ENCODE data around the gene RSL24D1.

RSL24D1 gene

GRCh38 chr15:55235546-55236036 is 38.9 kb upstream of the RSL24D1 start:
- H3K27me3 ChIP-seq (ENCODE audit: insufficient read depth, low read length), result no peaks in the 10 kb centered on the region
- no peak overlapping the region for H2BK120ac ChIP-seq (ENCODE audit: insufficient read depth, low read length, poor library complexity)
- H3K4me2 ChIP-seq (ENCODE audit: low read length), result no peak overlapping the region
- H4K91ac ChIP-seq (ENCODE audit: low read depth, low read length), result no peak overlapping the region
- no peaks in the 10 kb centered on the region for H3K9me3 ChIP-seq (ENCODE audit: insufficient read depth, low read depth, low read length)
- no peak overlapping the region for H2BK5ac ChIP-seq (ENCODE audit: low read depth, low read length, poor library complexity)
- no peak overlapping the region for H2AK5ac ChIP-seq (ENCODE audit: low read length)
- no peak overlapping the region for H3K4me3 ChIP-seq (ENCODE audit: low read depth, low read length)
- no peak overlapping the region for H4K8ac ChIP-seq (ENCODE audit: low read depth, low read length)
- no peaks in the 10 kb centered on the region for H3K79me1 ChIP-seq (ENCODE audit: low read length)
- no peak overlapping the region for H3K9ac ChIP-seq (ENCODE audit: low read length)
- no peak overlapping the region for H3K4ac ChIP-seq (ENCODE audit: low read depth, low read length)
- H3K4me1 ChIP-seq (ENCODE audit: control insufficient read depth in 1 of 2, insufficient read depth in 2 of 2, low read length in 2 of 2), result no peaks in the 10 kb centered on the region
- no peak for DNase-seq
- no peak overlapping the region for H3K14ac ChIP-seq (ENCODE audit: low read length)
- H3K36me3 ChIP-seq (ENCODE audit: control insufficient read depth in 1 of 2, insufficient read depth in 2 of 2, low read length in 2 of 2), result no peaks in the 10 kb centered on the region
- no peaks in the 10 kb centered on the region for H3K79me2 ChIP-seq (ENCODE audit: control insufficient read depth, insufficient read depth, low read length, poor library complexity)
- H4K12ac ChIP-seq (ENCODE audit: low read depth, low read length), result no peak overlapping the region
- no peak overlapping the region for H2BK12ac ChIP-seq (ENCODE audit: low read length)
- H3K23ac ChIP-seq (ENCODE audit: low read length), result no peak overlapping the region
- H3K18ac ChIP-seq (ENCODE audit: low read length), result no peak overlapping the region
- H2AFZ ChIP-seq (ENCODE audit: insufficient read depth, low read length, poor library complexity), result no peak overlapping the region
- WGBS (ENCODE audit: extremely low coverage, insufficient coverage, insufficient read length), result no CpG with 5 or more reads among the region's 4 CpGs
- no peak overlapping the region for H3K27ac ChIP-seq (ENCODE audit: low read depth, low read length)

GRCh38 chr15:55234800-55235104 is 38.0 kb upstream of the RSL24D1 start:
- no peaks in the 10 kb centered on the region for H3K36me3 ChIP-seq (ENCODE audit: control insufficient read depth in 1 of 2, insufficient read depth in 2 of 2, low read length in 2 of 2)
- no peak overlapping the region for H3K4me2 ChIP-seq (ENCODE audit: low read length)
- DNase-seq, result no peak
- no peak overlapping the region for H3K23ac ChIP-seq (ENCODE audit: low read length)
- no peaks in the 10 kb centered on the region for H3K27me3 ChIP-seq (ENCODE audit: insufficient read depth, low read length)
- H2AFZ ChIP-seq (ENCODE audit: insufficient read depth, low read length, poor library complexity), result no peak overlapping the region
- H3K9me3 ChIP-seq (ENCODE audit: insufficient read depth, low read depth, low read length), result no peaks in the 10 kb centered on the region
- no peak overlapping the region for H4K91ac ChIP-seq (ENCODE audit: low read depth, low read length)
- no peak overlapping the region for H3K18ac ChIP-seq (ENCODE audit: low read length)
- no peak overlapping the region for H3K4ac ChIP-seq (ENCODE audit: low read depth, low read length)
- no peak overlapping the region for H4K12ac ChIP-seq (ENCODE audit: low read depth, low read length)
- H3K4me3 ChIP-seq (ENCODE audit: low read depth, low read length), result no peak overlapping the region
- H4K8ac ChIP-seq (ENCODE audit: low read depth, low read length), result no peak overlapping the region
- WGBS (ENCODE audit: extremely low coverage, insufficient coverage, insufficient read length), result no CpG with 5 or more reads among the region's 1 CpG
- H3K9ac ChIP-seq (ENCODE audit: low read length), result no peak overlapping the region
- no peaks in the 10 kb centered on the region for H3K79me1 ChIP-seq (ENCODE audit: low read length)
- no peak overlapping the region for H2BK5ac ChIP-seq (ENCODE audit: low read depth, low read length, poor library complexity)
- no peak overlapping the region for H2BK12ac ChIP-seq (ENCODE audit: low read length)
- H3K14ac ChIP-seq (ENCODE audit: low read length), result no peak overlapping the region
- no peaks in the 10 kb centered on the region for H3K4me1 ChIP-seq (ENCODE audit: control insufficient read depth in 1 of 2, insufficient read depth in 2 of 2, low read length in 2 of 2)
- no peak overlapping the region for H2AK5ac ChIP-seq (ENCODE audit: low read length)
- H3K79me2 ChIP-seq (ENCODE audit: control insufficient read depth, insufficient read depth, low read length, poor library complexity), result no peaks in the 10 kb centered on the region
- no peak overlapping the region for H3K27ac ChIP-seq (ENCODE audit: low read depth, low read length)
- no peak overlapping the region for H2BK120ac ChIP-seq (ENCODE audit: insufficient read depth, low read length, poor library complexity)

- no peak overlapping the region for H3K9ac ChIP-seq (ENCODE audit: low read length)
- no peak overlapping the region for H3K18ac ChIP-seq (ENCODE audit: low read length)
- no CpG with 5 or more reads among the region's 2 CpGs for WGBS (ENCODE audit: extremely low coverage, insufficient coverage, insufficient read length)
Observed at GRCh38 chr15:55234104-55234799, 37.5 kb upstream of the RSL24D1 start.

GRCh38 chr15:55231455-55231854 is 34.7 kb upstream of the RSL24D1 start:
- no peak overlapping the region for H2AFZ ChIP-seq (ENCODE audit: insufficient read depth, low read length, poor library complexity)
- WGBS (ENCODE audit: extremely low coverage, insufficient coverage, insufficient read length), result no CpG with 5 or more reads among the region's 1 CpG
- H3K27me3 ChIP-seq (ENCODE audit: insufficient read depth, low read length), result no peaks in the 10 kb centered on the region
- H2BK5ac ChIP-seq (ENCODE audit: low read depth, low read length, poor library complexity), result no peak overlapping the region
- H3K4me1 ChIP-seq (ENCODE audit: control insufficient read depth in 1 of 2, insufficient read depth in 2 of 2, low read length in 2 of 2), result no peaks in the 10 kb centered on the region
- H3K79me1 ChIP-seq (ENCODE audit: low read length), result no peaks in the 10 kb centered on the region
- no peak overlapping the region for H4K12ac ChIP-seq (ENCODE audit: low read depth, low read length)
- H4K8ac ChIP-seq (ENCODE audit: low read depth, low read length), result no peak overlapping the region
- H3K79me2 ChIP-seq (ENCODE audit: control insufficient read depth, insufficient read depth, low read length, poor library complexity), result no peaks in the 10 kb centered on the region
- no peak overlapping the region for H3K9ac ChIP-seq (ENCODE audit: low read length)
- H3K4me2 ChIP-seq (ENCODE audit: low read length), result no peak overlapping the region
- H4K91ac ChIP-seq (ENCODE audit: low read depth, low read length), result no peak overlapping the region
- DNase-seq, result no peak
- no peak overlapping the region for H3K4ac ChIP-seq (ENCODE audit: low read depth, low read length)
- H3K27ac ChIP-seq (ENCODE audit: low read depth, low read length), result no peak overlapping the region
- no peaks in the 10 kb centered on the region for H3K9me3 ChIP-seq (ENCODE audit: insufficient read depth, low read depth, low read length)
- H2AK5ac ChIP-seq (ENCODE audit: low read length), result no peak overlapping the region
- H3K14ac ChIP-seq (ENCODE audit: low read length), result no peak overlapping the region
- H3K23ac ChIP-seq (ENCODE audit: low read length), result no peak overlapping the region
- H3K36me3 ChIP-seq (ENCODE audit: control insufficient read depth in 1 of 2, insufficient read depth in 2 of 2, low read length in 2 of 2), result no peaks in the 10 kb centered on the region
- H3K18ac ChIP-seq (ENCODE audit: low read length), result no peak overlapping the region
- no peak overlapping the region for H3K4me3 ChIP-seq (ENCODE audit: low read depth, low read length)
- H2BK12ac ChIP-seq (ENCODE audit: low read length), result no peak overlapping the region
- H2BK120ac ChIP-seq (ENCODE audit: insufficient read depth, low read length, poor library complexity), result no peak overlapping the region

More at GRCh38 chr15:55234104-55234799, 37.5 kb upstream of the RSL24D1 start:
- Histone ChIP-seq H2BK120ac (ENCODE audit: insufficient read depth, low read length, poor library complexity) (no peak overlapping the region), H2AK5ac (ENCODE audit: low read length) (no peak overlapping the region), H3K4ac (ENCODE audit: low read depth, low read length) (no peak overlapping the region), H2AFZ (ENCODE audit: insufficient read depth, low read length, poor library complexity) (no peak overlapping the region), H3K36me3 (ENCODE audit: control insufficient read depth in 1 of 2, insufficient read depth in 2 of 2, low read length in 2 of 2) (no peaks in the 10 kb centered on the region), H3K4me2 (ENCODE audit: low read length) (no peak overlapping the region), H2BK12ac (ENCODE audit: low read length) (no peak overlapping the region), H3K4me1 (ENCODE audit: control insufficient read depth in 1 of 2, insufficient read depth in 2 of 2, low read length in 2 of 2) (no peaks in the 10 kb centered on the region), H3K79me1 (ENCODE audit: low read length) (no peaks in the 10 kb centered on the region), H3K23ac (ENCODE audit: low read length) (no peak overlapping the region), H2BK5ac (ENCODE audit: low read depth, low read length, poor library complexity) (no peak overlapping the region), H4K12ac (ENCODE audit: low read depth, low read length) (no peak overlapping the region), H3K79me2 (ENCODE audit: control insufficient read depth, insufficient read depth, low read length, poor library complexity) (no peaks in the 10 kb centered on the region), H4K8ac (ENCODE audit: low read depth, low read length) (no peak overlapping the region), H3K4me3 (ENCODE audit: low read depth, low read length) (no peak overlapping the region), H3K14ac (ENCODE audit: low read length) (no peak overlapping the region), H3K9me3 (ENCODE audit: insufficient read depth, low read depth, low read length) (no peaks in the 10 kb centered on the region), H3K27ac (ENCODE audit: low read depth, low read length) (no peak overlapping the region), H3K27me3 (ENCODE audit: insufficient read depth, low read length) (no peaks in the 10 kb centered on the region), H4K91ac (ENCODE audit: low read depth, low read length) (no peak overlapping the region)
- no peak for DNase-seq

All from trophoblast cell (in vitro differentiated cells and primary cell).